Mucosa of descending colon (tissue), 3 donors: ENCODE data around the gene TMEM151B. TPM values are rescaled to one million over a fixed set of nuclear protein-coding genes. Genes with fewer than 3 reads are reported as not detected.

Experiments used
- ATAC-seq: fragments of 200-7000 bp; cut with Tn5 transposase; one replicate; pipeline ENCODE4 v1.9.1; 2020; ENCODE audit warnings: mild to moderate bottlenecking, moderate library complexity
- DNase-seq, 3 donors: peaks; one replicate each; pipeline ENCODE4 v3.0.0-alpha.2; 2020
- H3K36me3 ChIP-seq: fragments of 200-600 bp; one replicate; pipeline ENCODE4 v1.8.0; 2021; ENCODE audit warnings: low read depth, mild to moderate bottlenecking
- H3K4me1 ChIP-seq: fragments of 200-600 bp; one replicate; pipeline ENCODE4 v1.8.0; 2021; ENCODE audit warnings: low read depth, mild to moderate bottlenecking
- H3K4me3 ChIP-seq: fragments of 200-600 bp; one replicate; pipeline ENCODE4 v1.8.0; 2021; ENCODE audit warnings: mild to moderate bottlenecking
- H3K9me3 ChIP-seq: fragments of 200-600 bp; one replicate; pipeline ENCODE4 v1.8.0; 2021; ENCODE audit warnings: mild to moderate bottlenecking
- CTCF ChIP-seq: fragments of 200-600 bp; IDR thresholded peaks from one replicate; pipeline ENCODE4 v1.8.0; 2022; ENCODE audit warnings: antibody characterized with exemption, mild to moderate bottlenecking
- intact Hi-C, 2 donors: fragments of 100-400 bp; cut with DNase I in 1 of 2; cut with micrococcal nuclease in 1 of 2; formaldehyde crosslinking; loops; one replicate each; pipeline versions ENCODE4 v1.11.0 to v1.11.1; 2022; cut with DNase I, micrococcal nuclease
- total RNA-seq, 3 donors: library from RNA; stranded (reverse); fragmentation: NEBNext Ultra II Directional in 2 of 3; extraction: Animal tissue kit (Norgen Biotek cat#: 25700) in 2 of 3; gene quantifications; one replicate each; pipeline versions ENCODE4 v1.2.1 to v1.2.4, GENCODE V29; 2021 to 2023
- donor health status: DM: no; HTN: no; CAD: no; lungs with moderate emphysema.
- donor health status: DM: no; HTN: no; CAD: no.
- donor health status: DM: no; HTN: yes; CAD: no.

The TMEM151B gene
- total RNA-seq, 3 donors from 2014 or later = 0.17 to 1.4 (median 0.31) TPM

- no peak for ATAC-seq
- intact Hi-C loops = no loop called here
- Histone ChIP-seq H3K4me1 (no peaks in the 10 kb centered on the region), H3K4me3 (no peak overlapping the region), H3K36me3 (no peaks in the 10 kb centered on the region), H3K9me3 (no peaks in the 10 kb centered on the region)
- DNase-seq = no peak
- TF ChIP-seq CTCF = no peak
Measured at GRCh38 chr6:44276667-44277640, 6.7 kb downstream of the TMEM151B start.

DNA sequence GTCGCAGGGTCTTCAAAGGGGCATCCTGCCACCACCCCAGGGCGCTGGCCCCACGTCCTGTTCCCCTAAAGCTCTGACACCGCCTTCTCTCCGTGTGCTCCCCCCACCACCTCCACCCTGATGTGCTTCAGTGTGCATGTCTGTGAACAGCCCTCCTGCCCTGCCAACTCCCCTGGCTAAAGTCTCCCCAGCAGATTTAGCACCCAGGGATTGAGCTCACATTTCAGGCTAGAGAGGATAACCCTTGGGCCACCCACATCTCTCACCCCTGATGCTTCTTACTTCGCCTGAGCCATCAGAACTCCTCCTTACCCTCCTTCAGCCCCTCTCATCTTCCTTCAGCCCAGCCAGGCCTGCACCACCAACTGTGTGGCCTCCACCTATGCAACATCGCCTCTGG lies 7.5 kb downstream of the TMEM151B start:
- intact Hi-C loops = no loop called here
- Histone ChIP-seq H3K36me3 (no peaks in the 10 kb centered on the region), H3K4me3 (no peak overlapping the region), H3K9me3 (no peaks in the 10 kb centered on the region), H3K4me1 (no peaks in the 10 kb centered on the region)
- no peak for TF ChIP-seq CTCF
- ATAC-seq (no peak), DNase-seq (no peak)

DNA sequence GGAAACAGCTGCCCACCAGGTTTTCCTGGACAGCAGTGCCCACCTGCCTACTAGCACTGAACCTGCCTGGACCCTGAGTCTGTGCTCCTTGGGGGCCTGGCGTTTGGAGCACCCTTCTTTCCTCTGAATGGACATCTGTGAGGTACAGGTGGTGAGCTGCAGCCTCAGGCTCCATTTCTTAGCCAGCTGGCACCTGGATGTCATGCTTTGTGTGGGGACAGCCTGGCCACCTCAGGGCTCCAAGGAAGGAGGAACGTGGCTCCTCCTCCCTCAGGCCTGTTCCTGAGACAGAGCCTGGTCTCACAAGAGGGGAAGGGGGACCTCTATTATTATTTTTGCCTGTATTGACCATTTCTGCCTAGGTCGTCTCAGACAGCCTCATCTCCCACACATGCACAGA lies 8.1 kb downstream of the TMEM151B start:
- ATAC-seq = no peak
- H3K4me3 ChIP-seq = no peak overlapping the region
- H3K36me3 ChIP-seq = no peaks in the 10 kb centered on the region
- H3K9me3 ChIP-seq = no peaks in the 10 kb centered on the region
- intact Hi-C loops = no loop called here
- H3K4me1 ChIP-seq = no peaks in the 10 kb centered on the region
- no peak for DNase-seq
- TF ChIP-seq CTCF = no peak

- TF ChIP-seq CTCF = no peak
- intact Hi-C loops = no loop called here
- no peak for DNase-seq
- Histone ChIP-seq H3K36me3 (no peaks in the 10 kb centered on the region), H3K4me3 (no peak overlapping the region), H3K9me3 (no peaks in the 10 kb centered on the region), H3K4me1 (no peaks in the 10 kb centered on the region)
- ATAC-seq = peak; percentile 32
Measured at GRCh38 chr6:44278774-44279697, 8.8 kb downstream of the TMEM151B start.

GRCh38 chr6:44284121-44284520 lies 13.9 kb downstream of the TMEM151B start:
- ATAC-seq (no peak), DNase-seq (no peak)
- H3K4me1 ChIP-seq = no peaks in the 10 kb centered on the region

More at GRCh38 chr6:44284121-44284520, 13.9 kb downstream of the TMEM151B start:
- no peak overlapping the region for H3K4me3 ChIP-seq
- H3K36me3 ChIP-seq = no peaks in the 10 kb centered on the region
- H3K9me3 ChIP-seq = no peaks in the 10 kb centered on the region
- no peak for TF ChIP-seq CTCF
- intact Hi-C loops = no loop called here
